GM12864 (cell line): ENCODE data around the gene WNT9B.
"Not testable (repeated sequence)": the region's sequence is repeated elsewhere in the genome, so short reads cannot be mapped to it uniquely, and the experiment has no call there.

Experiments used
- DNase-seq: peaks from one replicate; pipeline ENCODE4 v3.0.0-alpha.2; 2011; ENCODE audit warnings: low read depth
- H3K4me3 ChIP-seq: 2 replicates; pipeline ENCODE4 v1.5.1; 2011; ENCODE audit warnings: mild to moderate bottlenecking, low read depth, low read length, control low read depth
- CTCF ChIP-seq: IDR thresholded peaks from 2 replicates; pipeline ENCODE4 v1.5.1; 2011; ENCODE audit warnings: low read depth, mild to moderate bottlenecking, moderate library complexity, low read length, control low read depth, inconsistent platforms; ENCODE audit errors: missing control alignments

The WNT9B gene

GRCh38 chr17:46916623-46917022, 65.2 kb downstream of the WNT9B start:
- no peak for TF ChIP-seq CTCF
- no peak for DNase-seq
- no peak overlapping the region for H3K4me3 ChIP-seq

GRCh38 chr17:46917041-46917440, 65.7 kb downstream of the WNT9B start:
- TF ChIP-seq CTCF = no peak
- no peak overlapping the region for H3K4me3 ChIP-seq
- no peak for DNase-seq

GRCh38 chr17:46917516-46917915, 66.1 kb downstream of the WNT9B start:
- TF ChIP-seq CTCF = no peak
- no peak overlapping the region for H3K4me3 ChIP-seq
- DNase-seq = no peak

GRCh38 chr17:46921962-46922361, 70.6 kb downstream of the WNT9B start:
- not testable (repeated sequence) for H3K4me3 ChIP-seq, DNase-seq

GRCh38 chr17:46922487-46922803, 71.1 kb downstream of the WNT9B start:
- TF ChIP-seq CTCF = no peak
- DNase-seq = no peak
- peak overlapping the region; percentile 94 for H3K4me3 ChIP-seq

- H3K4me3 ChIP-seq = peak within 1 kb of the TSS; percentile 94
- DNase-seq = peak; percentile 68
- no peak for TF ChIP-seq CTCF
Observed at GRCh38 chr17:46922804-46923635, 71.6 kb downstream of the WNT9B start, which contains the start of gene GOSR2. Gene GOSR2 (plus strand): TSS chr17:46923160. CDS start chr17:46923193, 33 bp downstream.

- no peak for DNase-seq
- H3K4me3 ChIP-seq = no peak overlapping the region
- no peak for TF ChIP-seq CTCF
Observed at GRCh38 chr17:46925185-46925868, 73.9 kb downstream of the WNT9B start.
